Stimulated activated CD4-positive, alpha-beta T cell treated with anti-CD3 and anti-CD28 coated beads, TNF-alpha, amount 100 ng/mL, for 4 hours (primary cell): ENCODE data around the gene PRSS56.

Source experiments
- DNase-seq, 3 experiments: peaks; one replicate each; pipeline ENCODE4 v3.0.0-alpha.2; 2020; ENCODE audit warnings: low read depth in 3 of 3

PRSS56 gene

GRCh38 chr2:232519581-232520438, at the start of gene PRSS56:
PRSS56 (plus strand) TSS chr2:232520388; CDS start chr2:232520599, 211 bp downstream.
- no peak for DNase-seq

GRCh38 chr2:232473467-232473890, 46.7 kb upstream of the PRSS56 start:
- DNase-seq = no peak

DNA sequence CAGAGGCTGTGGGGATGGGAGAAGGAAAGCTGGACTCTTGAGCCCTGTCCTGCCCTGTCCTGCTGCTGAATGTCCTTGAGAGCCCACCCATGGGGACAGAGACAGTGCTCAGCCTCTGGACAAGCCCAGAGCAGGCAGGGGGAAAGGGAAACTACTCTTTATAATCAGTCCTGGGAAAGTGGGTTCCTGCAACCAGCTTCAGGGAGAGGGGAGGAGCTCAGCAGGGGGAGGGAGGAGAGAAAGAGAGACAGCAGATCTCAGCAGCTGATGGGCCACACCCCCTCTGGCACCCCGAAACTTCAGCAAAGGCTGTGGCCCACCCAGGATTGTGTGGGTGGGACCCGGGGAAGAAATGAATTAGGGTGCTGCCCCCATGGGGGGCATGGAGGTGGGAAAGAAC, 44.1 kb upstream of the PRSS56 start:
- no peak for DNase-seq

GRCh38 chr2:232476791-232477190, 43.4 kb upstream of the PRSS56 start:
- no peak for DNase-seq

DNA sequence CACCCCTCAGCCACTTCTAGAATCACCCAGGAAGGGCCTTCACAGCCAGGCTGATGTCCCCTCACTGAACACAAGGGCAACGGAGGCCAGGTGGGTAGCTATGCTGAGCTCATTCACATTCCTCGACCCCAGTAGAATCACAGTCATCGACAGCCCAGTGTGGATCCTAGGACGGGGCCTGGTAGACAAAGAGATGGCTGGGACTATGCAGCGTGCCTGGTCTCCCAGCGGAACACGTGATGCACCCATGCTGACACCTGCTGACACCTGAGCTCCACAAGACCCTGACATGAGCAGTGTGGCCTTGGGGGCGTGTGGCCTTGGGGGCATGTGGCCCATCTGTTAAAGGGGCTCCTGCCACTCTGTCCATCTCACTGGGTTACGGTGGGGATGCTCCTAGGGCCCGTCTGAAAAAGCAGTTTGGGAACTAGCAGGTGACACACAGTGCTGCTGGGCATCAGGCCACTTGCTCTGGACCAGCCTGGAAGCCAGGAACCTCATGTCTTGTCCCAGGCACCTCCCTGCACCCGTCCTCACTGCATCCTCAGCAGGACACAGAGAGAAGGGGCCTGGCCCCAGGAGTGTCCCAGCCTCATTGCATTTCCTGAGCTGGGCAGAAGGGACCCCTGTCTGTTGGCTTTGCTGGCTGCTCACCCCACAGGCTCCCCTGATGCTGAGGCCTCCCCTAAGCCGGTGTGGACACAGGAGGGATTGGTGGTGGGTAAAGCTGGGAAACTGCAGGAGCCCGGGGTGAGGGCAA, 42.3 kb upstream of the PRSS56 start:
- no peak for DNase-seq

GRCh38 chr2:232478571-232479340, 41.4 kb upstream of the PRSS56 start:
- DNase-seq = no peak

GRCh38 chr2:232479341-232480200, 40.6 kb upstream of the PRSS56 start:
- no peak for DNase-seq

DNA sequence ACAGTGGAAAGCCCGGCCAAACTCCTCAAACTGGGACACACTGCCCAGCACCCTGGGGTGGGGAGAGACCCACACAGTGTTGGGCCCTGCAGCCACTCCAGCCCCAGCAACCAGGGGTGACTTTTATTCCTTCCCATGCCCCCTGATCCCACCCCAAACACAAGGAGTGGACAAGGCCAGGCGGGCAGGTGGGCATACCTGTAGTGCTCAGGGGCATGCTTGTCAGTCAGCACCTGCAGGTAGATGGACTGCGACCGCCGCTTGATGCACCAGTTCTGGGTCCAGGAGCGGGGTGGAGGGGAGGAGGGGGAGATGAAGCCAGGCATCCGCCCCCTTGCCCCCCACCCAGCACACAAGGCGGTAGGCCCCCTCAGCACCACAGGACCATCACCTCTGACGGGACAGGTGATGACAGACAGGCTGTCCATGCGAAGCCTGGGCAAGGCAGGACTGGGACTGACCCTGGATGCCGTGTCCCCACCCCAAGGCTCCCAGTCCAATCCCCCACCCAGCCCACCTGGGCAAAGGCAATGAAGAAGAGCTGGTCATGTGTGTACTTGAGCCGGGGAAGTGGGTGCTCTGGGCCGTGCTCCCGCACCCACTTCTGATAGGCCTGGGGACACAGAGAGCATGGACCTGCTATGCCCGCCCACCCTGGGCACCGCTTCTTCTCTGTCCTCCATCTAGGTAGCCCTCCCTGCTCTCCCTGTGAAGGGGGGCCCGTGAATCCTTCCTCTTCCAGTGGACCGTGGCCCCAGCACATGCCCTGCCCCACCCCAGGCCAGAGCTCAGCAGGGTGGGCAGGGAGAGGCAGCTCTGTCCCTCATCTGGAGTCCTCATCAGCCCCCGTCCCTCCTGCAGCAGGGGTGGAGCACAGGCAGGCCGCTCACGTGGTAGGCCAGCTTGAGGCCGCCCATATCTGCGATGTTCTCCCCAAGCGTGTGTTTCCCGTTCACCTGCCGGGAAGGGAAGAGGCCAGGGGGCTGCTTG, 39.7 kb upstream of the PRSS56 start:
- no peak for DNase-seq

DNA sequence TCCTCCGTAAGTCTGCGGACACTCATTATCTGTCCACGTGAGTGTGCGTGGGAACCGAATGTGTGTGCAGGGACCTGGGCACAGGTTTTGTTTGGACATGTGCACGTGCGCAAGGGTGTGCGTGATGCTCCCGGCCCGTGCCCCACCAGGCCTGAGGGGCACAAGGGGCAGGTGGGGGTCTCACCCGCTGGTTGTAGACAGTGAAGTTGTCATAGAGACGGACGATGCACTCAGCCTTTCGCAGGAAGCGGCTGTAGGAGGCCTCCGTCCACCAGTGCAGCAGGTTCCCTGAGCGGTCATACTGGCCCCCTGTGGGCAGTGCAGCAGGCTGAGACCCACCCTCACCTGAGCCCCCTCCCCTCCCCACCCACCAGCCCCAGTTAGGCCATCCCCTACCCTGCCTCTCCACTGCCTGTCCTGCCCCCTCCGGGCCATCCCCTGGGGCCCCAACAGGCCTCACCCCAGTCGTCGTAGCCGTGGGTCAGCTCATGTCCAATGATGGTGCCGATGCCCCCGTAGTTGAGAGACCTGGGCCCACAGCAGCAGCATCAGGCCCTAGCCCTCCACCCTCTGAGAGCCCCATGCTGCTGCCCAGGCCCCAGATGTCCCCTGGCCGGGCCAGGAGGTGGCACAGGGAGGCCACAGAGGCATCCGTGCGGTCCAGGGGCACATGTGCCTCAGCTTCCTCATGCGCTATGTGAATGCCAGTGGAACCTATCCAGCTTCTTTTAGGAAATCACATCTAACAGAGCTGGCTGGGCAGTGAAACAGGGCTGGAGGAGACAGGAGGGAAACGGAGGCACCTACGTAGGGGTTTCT, 38.7 kb upstream of the PRSS56 start:
- DNase-seq = no peak

GRCh38 chr2:232482301-232483238, 37.6 kb upstream of the PRSS56 start:
- DNase-seq = no peak

DNA sequence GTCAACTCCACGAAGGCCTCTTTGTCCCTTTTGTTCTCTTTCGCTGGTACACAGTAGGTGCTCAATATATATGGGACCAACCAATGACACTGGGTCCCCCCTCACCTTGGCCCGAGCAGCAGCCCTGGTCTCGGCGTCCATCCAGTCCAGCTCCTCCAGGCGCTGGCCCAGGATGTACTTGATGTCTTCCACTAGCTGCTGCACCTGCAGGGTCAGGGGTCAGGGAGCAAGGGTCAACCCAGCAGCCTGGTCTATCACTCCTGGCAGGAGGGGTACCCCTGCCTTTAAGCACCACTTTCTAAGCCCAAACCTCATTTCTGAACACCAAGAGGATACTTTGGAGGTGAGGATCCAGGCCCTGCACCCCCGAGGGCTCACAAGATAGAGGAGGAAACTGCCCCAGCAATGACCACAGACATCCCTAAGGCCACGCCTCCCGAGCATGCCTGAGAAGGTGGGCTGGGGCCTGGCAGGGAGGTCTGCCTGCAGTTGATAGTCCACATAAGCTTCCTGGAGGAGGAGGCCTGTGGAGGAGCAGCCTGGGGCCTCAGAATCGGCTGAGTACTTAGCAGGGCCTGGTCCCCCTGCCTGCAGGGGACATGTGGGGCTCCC, 36.8 kb upstream of the PRSS56 start:
- no peak for DNase-seq

- DNase-seq = no peak
Observed at GRCh38 chr2:232483923-232484627, 36.1 kb upstream of the PRSS56 start.

DNA sequence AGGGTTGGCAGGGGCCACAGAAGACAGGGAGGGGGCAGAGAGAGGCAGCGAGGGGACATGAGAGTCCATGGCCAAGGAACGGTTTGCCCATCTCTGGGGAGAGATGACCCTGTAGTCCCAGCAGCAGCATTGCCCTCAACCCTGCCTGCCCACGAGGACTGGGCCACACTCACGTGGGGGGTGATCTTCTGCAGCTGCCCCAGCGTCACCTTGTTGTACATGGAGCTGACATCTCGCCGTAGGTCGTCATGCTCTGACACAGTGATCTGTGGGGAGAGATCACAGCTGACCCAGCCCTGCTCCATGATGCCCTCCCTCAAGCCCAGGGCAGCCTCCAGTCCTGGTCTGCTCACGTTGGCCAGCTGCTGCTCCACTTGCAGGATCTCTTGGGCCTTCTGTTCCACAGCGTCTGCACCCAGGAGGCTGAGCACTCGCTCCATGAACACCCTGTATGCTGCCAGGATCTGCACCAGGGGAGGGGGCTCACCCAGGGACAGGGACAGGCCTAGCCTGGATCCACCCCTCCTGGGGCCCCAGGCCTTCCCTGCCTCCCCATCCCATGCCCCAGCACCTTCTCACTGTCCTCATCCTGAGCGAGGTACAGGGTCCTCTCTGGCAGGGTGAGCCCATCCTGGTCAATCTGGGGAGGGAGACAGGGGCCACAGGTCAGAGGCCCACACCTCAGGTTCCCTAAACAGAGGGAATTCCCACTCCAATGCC, 35.4 kb upstream of the PRSS56 start:
- DNase-seq = no peak

GRCh38 chr2:232485348-232485756, 34.8 kb upstream of the PRSS56 start:
- DNase-seq = no peak

- no peak for DNase-seq
Observed at GRCh38 chr2:232485757-232486557, 34.2 kb upstream of the PRSS56 start.
